IMR-90 (cell line): ENCODE results near the gene FAM83C. TPM values are rescaled to one million over a fixed set of nuclear protein-coding genes. Genes with fewer than 3 reads are reported as not detected.
A peak's percentile ranks its signal among the peaks of the same experiment; 100 is the strongest.

Experiments used
- ATAC-seq: fragments of 200-7000 bp; cut with Tn5 transposase; 2 replicates; pipeline ENCODE4 v1.9.1; 2020; ENCODE audit warnings: low read depth, mild to moderate bottlenecking, moderate library complexity
- BruUV-seq: library from RNA; stranded (reverse); fragments of 400-500 nt; replicated peaks from 2 replicates; lab custom pipeline; 2021; lab: Mats Ljungman, UMichigan
- CTCF ChIA-PET: fragments of 300-600 bp; formaldehyde crosslinking; extraction: SDS; loops from one replicate; lab custom pipeline; 2021; ENCODE audit warnings: antibody characterized with exemption; lab: Yijun Ruan, JAX
- POLR2A ChIA-PET: fragments of 300-600 bp; sonication (Branson Sonifier 250); formaldehyde crosslinking; loops from one replicate; lab custom pipeline; 2022; ENCODE audit warnings: antibody characterized with exemption; ENCODE audit not compliant: unreplicated experiment; lab: Charles Lee
- DNase-seq: peaks from one replicate; pipeline ENCODE4 v3.0.0; 2013
- H2AFZ ChIP-seq: replicated peaks from 2 replicates; pipeline ENCODE3; 2013; ENCODE audit warnings: low read length, mild to moderate bottlenecking; ENCODE audit not compliant: poor library complexity
- H2AK5ac ChIP-seq: 2 replicates; pipeline ENCODE4 v1.6.1; 2013; ENCODE audit warnings: low read depth, low read length, inconsistent platforms
- H2AK9ac ChIP-seq: replicated peaks from 2 replicates; pipeline ENCODE3; 2013; ENCODE audit warnings: mild to moderate bottlenecking, low read depth, low read length, moderate library complexity; ENCODE audit not compliant: poor library complexity
- H2BK120ac ChIP-seq: 2 replicates; pipeline ENCODE4 v1.6.1; 2013; ENCODE audit warnings: low read depth, low read length, inconsistent platforms
- H2BK15ac ChIP-seq: 3 replicates; pipeline ENCODE4 v1.6.1; 2013; ENCODE audit warnings: low read depth, low read length, inconsistent platforms
- H2BK20ac ChIP-seq: 2 replicates; pipeline ENCODE4 v1.6.1; 2013; ENCODE audit warnings: low read depth, mild to moderate bottlenecking, inconsistent platforms, low read length, moderate library complexity
- H2BK5ac ChIP-seq: 2 replicates; pipeline ENCODE4 v1.6.1; 2013; ENCODE audit warnings: mild to moderate bottlenecking, low read depth, low read length, inconsistent platforms; ENCODE audit not compliant: poor library complexity, severe bottlenecking
- H3K14ac ChIP-seq: replicated peaks from 2 replicates; pipeline ENCODE4 v1.6.1; 2013; ENCODE audit warnings: low read depth, low read length, inconsistent platforms
- H3K18ac ChIP-seq: 2 replicates; pipeline ENCODE4 v1.6.1; 2013; ENCODE audit warnings: low read depth, low read length, control low read depth
- H3K23ac ChIP-seq: 2 replicates; pipeline ENCODE4 v1.6.1; 2013; ENCODE audit warnings: low read depth, low read length, inconsistent platforms
- H3K27ac ChIP-seq: 2 replicates; pipeline ENCODE4 v1.5.1; 2013; ENCODE audit warnings: mild to moderate bottlenecking, control low read depth, low read length; ENCODE audit not compliant: insufficient read depth
- H3K27me3 ChIP-seq: 2 replicates; pipeline ENCODE4 v1.6.1; 2013; ENCODE audit warnings: low read length; ENCODE audit not compliant: control insufficient read depth, insufficient read depth
- H3K36me3 ChIP-seq: 2 replicates; pipeline ENCODE4 v1.6.1; 2013; ENCODE audit warnings: low read length, mixed read lengths; ENCODE audit not compliant: control insufficient read depth, insufficient read depth
- H3K4ac ChIP-seq: 2 replicates; pipeline ENCODE4 v1.6.1; 2013; ENCODE audit warnings: low read depth, low read length, inconsistent platforms
- H3K4me1 ChIP-seq: 2 replicates; pipeline ENCODE4 v1.6.1; 2013; ENCODE audit warnings: low read length, mixed read lengths; ENCODE audit not compliant: control insufficient read depth, insufficient read depth
- H3K4me2 ChIP-seq: 2 replicates; pipeline ENCODE4 v1.6.1; 2013; ENCODE audit warnings: low read depth, mild to moderate bottlenecking, control low read depth, low read length, moderate library complexity
- H3K4me3 ChIP-seq: 2 replicates; pipeline ENCODE4 v1.5.1; 2013; ENCODE audit warnings: low read depth, mild to moderate bottlenecking, control low read depth, low read length, moderate library complexity; ENCODE audit not compliant: insufficient read depth
- H3K56ac ChIP-seq: 2 replicates; pipeline ENCODE4 v1.6.1; 2013; ENCODE audit warnings: low read length, inconsistent platforms; ENCODE audit not compliant: insufficient read depth; ENCODE audit errors: extremely low read depth
- H3K79me1 ChIP-seq, 2 experiments: 2 replicates each; pipeline ENCODE4 v1.6.1; 2013; ENCODE audit warnings: low read length in 2 of 2, inconsistent platforms in 1 of 2, low read depth in 1 of 2
- H3K9ac ChIP-seq: 2 replicates; pipeline ENCODE4 v1.6.1; 2013; ENCODE audit warnings: low read depth, low read length, control low read depth
- H3K9me1 ChIP-seq: 2 replicates; pipeline ENCODE4 v1.6.1; 2013; ENCODE audit warnings: low read length, inconsistent platforms; ENCODE audit not compliant: insufficient read depth
- H3K9me3 ChIP-seq: 2 replicates; pipeline ENCODE4 v1.6.1; 2013; ENCODE audit warnings: low read length; ENCODE audit not compliant: control insufficient read depth, insufficient read depth
- H4K20me1 ChIP-seq: 2 replicates; pipeline ENCODE4 v1.6.1; 2013; ENCODE audit warnings: low read length, inconsistent platforms; ENCODE audit not compliant: insufficient read depth
- H4K5ac ChIP-seq: 2 replicates; pipeline ENCODE4 v1.6.1; 2013; ENCODE audit warnings: mild to moderate bottlenecking, low read depth, low read length, control low read depth
- H4K8ac ChIP-seq, 2 experiments: 2 replicates each; pipeline ENCODE4 v1.6.1; 2013; ENCODE audit warnings: low read depth in 2 of 2, low read length in 2 of 2, control low read depth in 1 of 2, inconsistent platforms in 1 of 2
- H4K91ac ChIP-seq: 2 replicates; pipeline ENCODE4 v1.6.1; 2013; ENCODE audit warnings: low read depth, low read length, inconsistent platforms; ENCODE audit not compliant: insufficient read depth
- BHLHE40 ChIP-seq: fragments of 150-350 bp; IDR thresholded peaks from 2 replicates; pipeline ENCODE4 v1.6.1; 2016; ENCODE audit warnings: mild to moderate bottlenecking, low read depth, low read length
- NFE2L2 ChIP-seq: fragments of 150-350 bp; IDR thresholded peaks from 2 replicates; pipeline ENCODE4 v1.6.1; 2016; ENCODE audit warnings: low read depth, mild to moderate bottlenecking, low read length
- RCOR1 ChIP-seq: IDR thresholded peaks from 2 replicates; pipeline ENCODE4 v1.6.1; 2012; ENCODE audit warnings: mild to moderate bottlenecking, low read length, improper control_type of control experiment; ENCODE audit not compliant: insufficient replicate concordance
- WGBS, 2 experiments: methylation state at CpG; one replicate each; pipeline versions ENCODE4 v1.1.5 to v1.1.7; 2013; ENCODE audit warnings: missing lambda C conversion rate in 2 of 2; ENCODE audit not compliant: insufficient read length in 1 of 2; ENCODE audit errors: extremely low coverage in 2 of 2; 5-methylcytosine and 5-hydroxymethylcytosine counted together
- dilution Hi-C: fragments of 300-500 bp; cut with HindIII; formaldehyde crosslinking; loops from one replicate; pipeline ENCODE4 v1.14.3; 2018; ENCODE audit warnings: low sequenced_read_pairs; ENCODE audit not compliant: unreplicated experiment
- in situ Hi-C: fragments of 300-500 bp; cut with MboI; formaldehyde crosslinking; loops from 3 replicates; pipeline ENCODE4 v1.14.3; 2019; ENCODE audit warnings: low sequenced_read_pairs, inconsistent platforms, mixed read lengths
- intact Hi-C: fragments of 100-400 bp; cut with micrococcal nuclease; formaldehyde crosslinking; loops from 2 replicates; pipeline ENCODE4 v1.10.0; 2022
- polyA plus RNA-seq, 3 experiments: library from polyadenylated mRNA; depleted of rRNA; stranded (reverse); fragments of >200 nt; gene quantifications; 2 replicates each; pipeline ENCODE4 v1.2.3, GENCODE V29; 2012; ENCODE audit warnings: low replicate concordance in 1 of 3
- total RNA-seq: library from RNA; depleted of rRNA; stranded (reverse); fragments of >200 nt; gene quantifications from 2 replicates; pipeline ENCODE4 v1.2.3, GENCODE V29; 2012

Gene FAM83C
- total and polyA plus RNA-seq, 2 of the 4 experiments (the other 2 are of a cell fraction), result 0.02 TPM; not detected in 1

GRCh38 chr20:35339007-35339406, 46.8 kb upstream of the FAM83C start:
- dilution Hi-C loops (no loop called here), in situ Hi-C loops (no loop called here), intact Hi-C loops (loop anchor here (2.0 kb wide), 1 partner anchor 32 kb away; no protein-coding TSS in a partner anchor)
- peak overlapping the region; percentile 93 for H2BK5ac ChIP-seq
- WGBS, 2 experiments, result 0% methylated on average over 1 of the region's 2 CpGs; no CpG with 5 or more reads in 1 of the 2 experiments
- no peaks in the 10 kb centered on the region for H3K27me3 ChIP-seq
- no peak for TF ChIP-seq NFE2L2
- peak; percentile 63 for TF ChIP-seq RCOR1
- TF ChIP-seq BHLHE40, result 0 out of 2 replicates have a peak, but pooled peaks have one; percentile 42
- peak overlapping the region; percentile 72; the same call in 1 of the 2 replicates for H3K27ac ChIP-seq
- no TSS peak for BruUV-seq
- H3K4ac ChIP-seq, result peak overlapping the region; percentile 88
- H3K9me1 ChIP-seq, result peaks cover 19% of the 10 kb centered on the region
- H2AFZ ChIP-seq, result no peak overlapping the region
- H3K18ac ChIP-seq, result peak overlapping the region; percentile 68; the same call in 1 of the 2 replicates
- no peak overlapping the region for H3K23ac ChIP-seq
- peak overlapping the region; percentile 42; the same call in 1 of the 2 replicates for H3K56ac ChIP-seq
- ChIA-PET POLR2A (no interaction called here), CTCF (interaction anchor here (1.0 to 1.7 kb wide), 2 partner anchors 10 to 33 kb away, joined by 3 to 4 read pairs; no protein-coding TSS in a partner anchor)
- H3K9me3 ChIP-seq, result no peaks in the 10 kb centered on the region
- H3K9ac ChIP-seq, result no peak overlapping the region
- H2BK20ac ChIP-seq, result peak overlapping the region; percentile 90
- peaks cover 2 to 33% of the 10 kb centered on the region in 2 experiments; a peak in 3 of 4 replicates for H3K79me1 ChIP-seq
- H2AK9ac ChIP-seq, result no peak overlapping the region
- ATAC-seq (peak; percentile 93), DNase-seq (peak; percentile 99)
- peak overlapping the region; percentile 61 for H4K91ac ChIP-seq
- H3K4me1 ChIP-seq, result peaks cover 36% of the 10 kb centered on the region
- H2BK120ac ChIP-seq, result peak overlapping the region; percentile 87
- no peak overlapping the region; the same call in 1 of the 2 replicates for H4K5ac ChIP-seq
- no peak overlapping the region for H2BK15ac ChIP-seq
- H3K4me3 ChIP-seq, result no peak overlapping the region
- H3K4me2 ChIP-seq, result peak overlapping the region; percentile 55; the same call in 1 of the 2 replicates
- peak overlapping the region; percentile 74 for H3K14ac ChIP-seq
- 0 out of 2 replicates have a peak, but pooled peaks cover 2% of the 10 kb centered on the region for H3K36me3 ChIP-seq
- no peaks in the 10 kb centered on the region for H4K20me1 ChIP-seq
- H2AK5ac ChIP-seq, result peak overlapping the region; percentile 55; the same call in 1 of the 2 replicates
- H4K8ac ChIP-seq, result peak overlapping the region in 1 of 2 experiments; percentile 74; a peak in 2 of 4 replicates
